Kidney capillary endothelial cell (primary cell): ENCODE measurements around the gene TTC39A.

ENCODE experiments used
- DNase-seq: peaks from one replicate; pipeline ENCODE4 v3.0.0-alpha.2; 2018; ENCODE audit warnings: low spot score

The TTC39A gene

DNA sequence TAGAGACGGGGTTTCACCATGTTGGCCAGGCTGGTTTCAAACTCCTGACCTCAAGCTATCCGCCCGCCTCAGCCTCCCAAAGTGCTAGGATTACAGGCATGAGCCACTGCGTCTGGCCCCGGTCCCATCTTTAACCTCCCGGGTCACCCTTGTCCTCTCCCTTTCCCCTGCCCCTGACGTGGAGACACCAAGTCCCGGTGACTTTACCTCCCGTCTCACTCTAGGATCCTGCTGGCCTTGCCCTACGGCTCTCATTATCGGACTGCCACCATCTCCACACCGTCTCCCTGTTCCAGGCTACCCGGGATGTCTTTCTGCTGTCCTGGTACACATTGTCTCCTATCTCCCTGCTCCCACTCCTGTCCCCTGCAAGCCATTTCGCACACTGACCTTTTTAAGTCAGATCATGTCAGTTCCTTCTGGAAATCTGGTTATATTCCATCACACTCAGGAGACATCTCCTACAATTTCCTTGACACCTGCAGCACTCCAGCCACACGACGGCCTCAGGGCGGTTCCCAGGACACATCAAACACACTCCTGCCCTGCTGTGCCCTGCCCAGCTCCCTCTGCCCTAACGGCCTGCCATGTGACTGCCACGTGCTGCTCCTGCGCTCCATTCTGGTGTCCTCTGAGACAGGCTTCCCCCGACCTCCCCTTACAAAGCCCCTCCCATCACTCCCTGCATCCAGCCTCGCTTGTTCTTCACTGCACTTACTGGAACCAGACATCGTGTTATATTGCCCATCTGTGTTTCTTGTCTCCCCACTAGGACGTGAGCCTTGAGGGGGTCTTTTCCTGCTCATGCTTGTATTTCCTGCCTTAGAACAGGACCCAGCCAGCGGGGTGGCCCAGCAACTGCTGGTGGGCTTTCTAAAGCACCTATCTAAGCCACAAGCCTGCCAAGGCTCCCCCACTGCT, 32.7 kb downstream of the TTC39A start:
- DNase-seq, result no peak

DNA sequence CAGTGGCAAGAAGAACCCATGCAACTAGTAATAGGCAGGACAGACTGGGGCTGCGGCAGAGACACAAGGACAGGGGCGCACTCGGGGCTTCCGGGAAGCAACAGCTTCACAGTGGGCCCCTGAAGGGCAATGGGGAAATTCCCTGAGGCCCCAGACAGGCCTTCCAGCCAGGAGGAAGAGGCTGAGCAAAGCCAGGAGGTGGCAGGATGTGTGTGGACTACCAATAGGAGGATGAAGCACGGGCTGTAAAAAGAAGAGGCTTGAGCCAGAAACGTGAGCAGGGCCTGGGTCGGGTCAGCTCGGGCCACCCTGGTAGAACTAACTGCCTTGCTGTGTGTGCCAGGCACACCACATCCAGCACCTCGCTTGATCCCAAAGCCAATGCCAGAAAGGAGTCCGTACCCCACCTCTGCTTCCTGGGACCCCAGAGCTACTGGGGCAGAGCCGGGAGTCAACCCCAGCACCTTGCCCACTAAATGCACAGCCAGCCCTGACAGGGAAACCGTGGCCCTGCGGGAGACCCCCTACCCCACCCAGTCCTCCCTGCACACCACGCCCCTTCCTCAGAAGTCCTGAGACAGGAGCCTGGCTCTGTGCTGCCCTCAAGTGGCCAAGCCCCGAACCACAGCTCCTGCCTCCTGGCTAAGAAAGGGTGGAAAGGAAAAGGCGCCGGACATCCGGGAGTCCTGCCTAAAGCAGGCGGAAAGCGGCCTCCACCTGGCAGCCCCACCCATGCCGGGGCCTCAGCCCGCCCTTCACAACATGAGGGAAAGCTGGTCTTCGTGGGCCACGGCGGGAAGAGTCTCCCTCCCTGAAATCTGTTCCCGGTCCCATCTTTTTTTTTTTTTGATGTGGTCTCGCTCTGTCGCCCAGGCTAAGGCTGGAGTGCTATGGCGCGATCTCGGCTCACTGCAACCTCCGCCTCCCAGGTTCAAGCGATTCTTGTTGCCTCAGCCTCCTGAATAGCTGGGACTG, 33.7 kb downstream of the TTC39A start:
- DNase-seq, result peak; percentile 75

DNA sequence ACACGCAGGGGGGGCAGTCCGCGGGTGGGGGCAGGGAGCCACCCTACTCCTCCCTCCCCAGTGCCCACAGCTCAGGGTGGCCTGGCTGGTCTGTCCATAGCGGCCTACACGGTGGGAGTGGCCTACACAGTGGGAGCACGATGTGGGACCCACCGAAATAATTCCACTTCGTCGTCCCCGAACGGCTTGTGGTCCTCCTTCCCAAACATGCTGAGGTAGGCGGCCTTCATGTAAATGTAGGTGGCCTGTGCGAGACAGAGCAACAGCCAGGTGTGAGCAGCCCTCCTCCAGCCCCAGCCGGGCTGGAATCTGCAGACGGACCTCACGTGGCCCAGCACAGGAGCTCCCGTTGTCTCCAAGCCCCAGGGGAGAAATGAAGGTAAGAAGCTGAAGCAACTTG, 34.4 kb downstream of the TTC39A start:
- DNase-seq, result no peak

DNA sequence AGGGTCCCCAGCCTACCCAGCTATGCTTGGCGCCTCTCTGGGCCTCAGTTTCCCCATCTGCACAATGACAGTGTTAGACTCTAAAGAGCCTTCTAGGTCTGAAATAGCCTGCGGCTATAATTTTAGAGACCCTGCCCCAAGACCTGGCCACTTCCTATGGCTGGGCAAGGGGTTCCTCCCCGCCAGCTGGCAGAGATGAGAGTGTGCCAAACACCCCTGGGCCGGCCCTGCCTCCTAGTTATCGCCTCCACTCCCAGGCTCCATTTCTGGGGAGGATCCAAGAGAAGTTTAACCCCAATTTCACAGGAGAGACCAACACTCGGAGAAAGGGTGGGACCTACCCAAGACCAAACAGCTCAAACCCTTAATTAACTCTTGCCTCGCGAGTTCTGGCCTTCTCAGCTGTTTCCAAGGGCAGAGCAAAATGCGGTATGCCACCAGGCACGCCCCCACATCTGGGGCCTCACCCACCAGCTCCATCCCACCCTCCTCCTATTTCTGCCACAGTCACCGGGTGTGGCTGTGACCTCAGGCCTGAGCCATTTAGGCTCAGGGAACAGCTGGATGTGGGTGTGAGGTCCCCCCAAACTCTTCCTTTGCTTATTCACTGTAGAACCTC, 35.7 kb downstream of the TTC39A start:
- DNase-seq, result no peak

DNA sequence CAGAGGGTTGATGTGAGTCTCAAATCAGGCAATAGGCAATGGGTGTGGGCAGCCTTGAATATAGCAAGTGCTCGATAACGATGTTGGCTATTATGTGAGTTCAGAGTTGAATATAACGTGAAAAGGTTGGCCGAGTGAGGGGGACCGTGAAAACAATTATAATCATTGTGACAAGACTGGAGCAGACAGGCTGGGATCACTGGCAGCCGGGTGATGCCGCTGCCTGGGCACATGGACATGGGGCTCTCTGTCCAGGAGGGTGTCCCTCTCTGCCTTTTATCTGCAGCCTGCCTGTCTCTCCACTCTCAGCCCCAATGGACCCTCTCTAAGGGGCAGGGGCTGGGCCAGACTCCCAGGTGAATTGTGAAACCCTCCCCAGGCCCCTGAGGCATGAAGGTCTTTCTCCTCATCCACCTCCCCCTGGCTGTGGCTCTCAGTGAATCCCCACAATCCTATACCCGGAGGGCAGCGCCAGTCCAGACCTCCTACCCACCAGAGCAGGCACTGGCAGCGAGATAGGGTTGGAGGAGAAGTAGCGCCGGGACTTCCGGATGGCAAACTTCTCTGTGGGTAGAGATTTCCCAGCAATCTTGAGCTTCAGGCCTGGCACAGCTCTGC, 36.4 kb downstream of the TTC39A start:
- DNase-seq, result no peak

DNA sequence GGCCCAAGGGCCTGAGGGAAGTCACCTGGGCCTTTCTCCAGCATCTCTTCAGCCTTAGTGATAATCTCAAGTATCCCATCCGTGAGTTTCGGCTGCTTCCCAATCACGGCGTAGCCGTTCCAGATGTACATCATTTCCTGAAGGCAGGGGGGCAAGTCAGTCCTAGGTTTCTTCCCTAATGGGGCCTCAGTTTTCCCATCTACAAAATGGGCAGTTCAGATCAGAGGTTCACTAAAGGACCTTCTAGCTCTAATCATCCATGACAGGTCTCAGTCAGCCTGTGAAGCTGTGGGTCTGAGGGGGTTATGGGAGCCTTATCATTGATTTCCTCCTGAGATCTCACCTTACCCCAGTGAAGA, 39.9 kb downstream of the TTC39A start:
- DNase-seq, result no peak

DNA sequence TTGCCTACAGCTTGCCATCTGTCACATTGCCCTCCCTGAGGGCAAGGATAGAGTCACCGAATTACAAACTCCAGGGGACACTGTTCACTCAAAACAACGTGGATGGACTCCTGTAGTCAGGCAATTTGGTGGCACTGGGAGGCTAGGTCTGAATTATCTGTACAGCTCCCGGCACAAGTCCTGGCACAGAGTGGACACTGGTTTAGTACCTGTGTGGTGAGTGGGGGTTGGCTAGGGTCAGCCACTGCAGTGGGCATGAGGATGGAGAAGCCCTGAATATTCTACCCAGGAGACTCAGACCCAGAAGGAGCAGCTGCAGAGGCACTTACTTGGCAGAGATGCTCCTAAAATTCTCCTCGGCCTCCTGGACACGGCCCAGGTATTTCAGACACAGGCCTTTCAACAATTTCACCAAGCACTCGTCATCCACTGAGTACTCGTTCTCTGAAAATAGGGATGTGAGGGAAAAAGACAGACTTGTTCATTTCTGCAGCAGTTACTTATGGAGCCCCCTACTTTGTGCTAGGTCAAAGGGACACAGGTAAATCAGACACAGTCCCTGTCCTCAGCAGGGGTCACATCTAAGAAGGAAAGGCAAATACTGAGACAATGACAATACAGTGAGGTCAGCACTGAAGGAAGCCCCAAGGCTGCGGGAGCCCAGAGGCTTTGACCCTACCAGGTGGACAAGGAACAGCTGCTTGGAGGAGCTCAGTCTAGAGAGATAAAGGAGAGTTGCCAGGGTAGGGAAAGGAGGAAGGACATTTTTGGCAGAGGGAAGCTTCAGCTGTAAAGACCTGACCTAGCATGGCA, 40.5 kb downstream of the TTC39A start:
- no peak for DNase-seq

DNA sequence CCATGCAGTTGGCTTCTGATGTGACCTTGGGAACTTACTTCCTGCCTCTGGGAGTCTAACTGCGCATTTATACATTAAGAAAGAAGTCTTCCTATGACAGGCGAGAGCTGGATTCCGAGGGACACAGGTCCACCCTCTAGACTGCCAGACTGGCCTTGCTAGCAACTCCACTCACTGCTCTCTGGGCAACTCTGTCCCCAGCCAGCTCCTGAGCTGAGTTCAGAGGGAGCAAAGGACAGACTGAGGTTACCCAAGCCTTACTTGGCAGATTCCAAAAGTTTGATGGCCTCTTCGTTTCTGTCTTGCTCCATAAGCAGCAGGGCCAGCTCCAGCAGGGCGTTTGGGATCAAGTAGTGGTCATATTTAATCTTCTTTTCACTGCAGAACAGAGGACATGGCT, 41.8 kb downstream of the TTC39A start:
- DNase-seq, result no peak

DNA sequence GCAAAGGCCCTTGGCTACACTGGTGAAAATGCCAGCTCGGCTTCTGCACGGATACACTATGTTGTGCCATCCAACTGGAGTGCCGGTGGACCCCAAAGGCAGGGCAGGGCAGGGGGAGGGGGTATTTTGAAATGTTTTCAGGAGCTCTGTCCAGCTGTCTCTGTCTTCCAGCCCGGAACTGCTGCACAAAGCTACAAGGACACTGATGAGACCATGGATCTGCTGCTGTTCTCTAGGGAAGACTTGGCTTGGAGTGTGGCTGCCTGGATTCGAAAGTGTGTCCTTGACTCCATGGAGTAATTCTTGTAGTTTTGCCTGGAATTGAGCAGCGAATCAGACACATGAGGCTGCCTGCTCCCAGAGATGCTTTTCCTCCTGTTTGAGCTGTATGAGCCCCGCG, 42.4 kb downstream of the TTC39A start:
- no peak for DNase-seq

DNA sequence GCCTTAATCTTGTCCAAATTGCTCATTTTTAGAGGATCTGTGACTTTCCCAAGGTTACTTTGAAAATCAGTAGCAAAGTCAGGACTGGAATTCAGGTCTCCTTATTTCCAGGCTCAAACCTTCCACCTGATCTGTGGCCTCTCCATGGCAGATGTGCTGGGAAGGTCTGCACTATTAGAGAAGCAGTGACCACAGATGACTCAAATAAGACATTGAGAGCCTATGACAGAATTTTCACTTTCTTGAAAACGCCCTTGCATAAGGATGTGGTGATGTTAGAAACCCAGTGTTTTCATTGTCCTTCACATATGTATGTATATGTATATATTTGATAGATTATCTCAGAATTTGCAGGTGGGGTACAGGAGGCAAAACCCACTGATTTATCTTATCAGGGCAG, 45.3 kb downstream of the TTC39A start:
- no peak for DNase-seq

DNA sequence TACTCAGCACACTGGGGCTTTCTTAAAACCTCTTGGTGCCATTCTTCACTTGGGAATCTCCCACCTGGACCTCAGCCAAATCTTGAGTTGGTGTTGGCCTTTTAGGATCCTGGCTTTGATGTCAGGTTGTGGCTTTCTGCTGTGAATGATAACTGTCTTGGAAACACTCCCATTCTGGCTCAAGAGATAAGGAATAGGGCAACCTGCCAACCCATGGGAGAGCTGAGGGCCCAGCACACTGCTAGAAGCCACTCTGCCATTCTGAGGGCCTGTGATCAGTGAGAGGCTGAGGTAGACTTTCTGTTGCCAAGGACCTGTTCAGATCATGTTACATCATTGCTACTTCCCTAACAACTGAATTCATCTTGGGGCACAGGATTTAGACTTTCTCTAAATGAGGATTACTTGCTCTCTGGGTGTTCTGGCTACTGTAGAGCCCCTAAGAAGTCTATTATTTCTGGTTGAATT, 45.8 kb downstream of the TTC39A start:
- DNase-seq, result no peak

DNA sequence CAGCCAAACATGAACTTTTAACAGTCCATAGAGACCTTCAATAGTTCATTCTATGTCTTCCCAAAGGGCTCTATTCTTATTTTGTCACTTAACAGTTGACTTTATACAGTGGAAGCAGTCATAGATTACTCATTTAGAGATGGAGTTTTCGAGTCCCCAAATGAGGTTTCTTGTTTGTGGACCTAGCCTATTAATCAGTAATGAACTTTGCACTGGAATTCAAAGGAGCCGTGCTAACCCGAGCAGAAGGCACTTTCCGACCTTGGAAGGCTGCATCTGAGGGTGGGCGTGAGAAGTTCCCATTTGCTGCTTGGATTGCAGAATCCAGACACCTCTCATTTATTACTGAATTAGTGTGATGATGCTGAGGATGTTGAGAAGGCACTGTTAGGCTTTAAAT, 46.4 kb downstream of the TTC39A start:
- no peak for DNase-seq

DNA sequence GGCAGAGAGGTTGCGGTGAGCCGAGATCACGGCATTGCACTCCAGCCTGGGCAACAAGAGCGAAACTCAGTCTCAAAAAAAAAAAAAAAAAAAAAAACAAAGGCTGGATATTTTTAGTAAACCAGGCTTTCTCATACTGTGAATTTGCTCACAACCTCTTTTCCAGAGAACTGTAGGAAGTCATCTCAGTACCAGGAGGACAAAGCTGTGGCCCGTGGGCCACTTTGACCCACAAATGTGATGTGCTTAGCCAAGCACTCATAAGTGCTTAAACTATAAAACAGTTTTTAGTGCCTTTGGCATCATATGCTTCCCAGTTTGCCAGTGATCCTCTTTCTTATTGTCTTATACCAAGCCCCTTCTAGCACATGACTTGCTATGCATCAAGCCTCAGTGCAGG, 47.8 kb downstream of the TTC39A start:
- no peak for DNase-seq

DNA sequence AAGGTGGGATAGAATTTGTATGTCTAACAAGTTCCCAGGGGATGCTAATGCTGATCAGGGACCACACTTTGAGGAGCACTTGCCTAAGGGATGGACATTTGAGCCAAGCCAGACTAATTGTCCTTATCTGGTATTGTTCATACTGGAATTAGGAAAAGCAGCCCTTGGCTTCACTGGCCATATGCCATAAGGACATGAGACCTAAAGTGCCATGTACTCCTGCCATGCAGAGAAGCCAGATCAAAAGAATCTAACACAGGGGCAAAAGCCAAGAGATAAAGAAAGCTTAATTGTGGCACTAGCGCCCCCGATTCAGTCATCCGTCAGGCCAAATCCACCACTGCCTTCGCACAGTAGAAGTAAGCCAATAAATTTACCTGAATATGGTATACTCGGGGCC, 48.6 kb downstream of the TTC39A start:
- no peak for DNase-seq

DNA sequence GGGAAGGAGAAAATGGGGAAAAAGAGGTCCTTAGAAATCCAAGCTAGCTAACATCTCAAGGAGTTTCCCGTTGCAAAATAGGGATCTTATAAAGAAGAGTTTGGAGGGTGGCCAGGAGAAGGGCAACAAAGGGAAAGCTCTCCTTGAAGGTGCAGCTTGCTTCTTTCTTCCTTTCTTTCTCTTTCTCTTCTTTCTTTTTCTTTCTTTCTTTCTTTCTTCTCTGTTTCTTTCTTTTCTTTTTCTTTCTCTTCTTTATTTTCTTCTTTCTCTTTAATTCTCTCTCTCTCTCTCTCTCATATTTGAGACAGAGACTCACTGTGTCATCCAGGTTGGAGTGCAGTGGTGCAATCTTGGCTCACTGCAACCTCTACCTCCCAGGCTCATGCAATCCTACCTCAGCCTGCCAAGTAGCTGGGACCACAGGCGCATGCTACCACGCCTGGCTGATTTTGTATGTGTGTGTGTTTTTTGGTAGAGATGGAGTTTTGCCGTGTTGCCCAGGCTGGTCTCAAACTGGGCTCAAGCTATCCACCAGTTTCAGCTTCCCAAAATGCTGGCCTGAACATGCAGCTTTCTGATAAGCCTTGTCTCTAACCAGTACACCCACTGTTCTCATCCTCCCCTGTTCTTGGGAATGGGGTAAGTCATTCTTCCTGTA, 49.9 kb downstream of the TTC39A start:
- no peak for DNase-seq

DNA sequence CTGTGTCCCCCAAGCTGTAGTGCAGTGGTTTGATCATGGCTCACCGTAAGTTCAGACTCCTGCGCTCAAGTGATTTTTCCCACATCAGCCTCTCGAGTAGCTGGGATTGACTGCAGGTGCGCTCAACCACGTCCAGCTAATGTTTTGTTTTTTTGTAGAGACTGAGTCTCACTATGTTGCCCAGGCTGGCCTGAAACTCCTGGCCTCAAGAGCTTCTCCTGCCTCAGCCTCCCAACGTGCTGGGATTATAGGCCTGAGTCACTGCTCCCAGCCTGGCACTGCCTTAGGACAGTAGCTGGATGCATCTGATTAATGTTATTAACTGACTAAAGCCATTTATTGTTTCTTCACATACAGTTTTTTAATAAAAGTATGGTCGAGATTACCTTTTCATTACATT, 54.1 kb downstream of the TTC39A start:
- DNase-seq, result no peak

DNA sequence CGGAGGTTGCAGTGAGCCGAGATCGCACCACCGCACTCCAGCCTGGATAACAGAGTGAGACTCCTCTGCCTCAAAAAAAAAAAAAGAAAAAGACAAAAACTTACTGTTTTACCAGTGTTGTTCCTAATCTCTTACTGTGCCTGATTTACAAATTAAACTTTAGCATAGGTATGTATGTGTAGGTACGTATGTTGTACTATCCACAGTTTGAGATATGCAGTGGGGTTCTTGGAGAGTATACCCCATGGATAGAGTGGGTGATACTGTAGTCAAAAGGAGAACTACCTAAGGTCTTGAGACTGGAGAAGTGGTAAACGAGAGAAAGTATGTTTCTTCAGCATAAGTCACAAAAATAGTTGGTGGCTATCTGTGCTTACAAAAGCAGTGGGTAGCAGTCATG, 55.7 kb downstream of the TTC39A start:
- DNase-seq, result no peak

DNA sequence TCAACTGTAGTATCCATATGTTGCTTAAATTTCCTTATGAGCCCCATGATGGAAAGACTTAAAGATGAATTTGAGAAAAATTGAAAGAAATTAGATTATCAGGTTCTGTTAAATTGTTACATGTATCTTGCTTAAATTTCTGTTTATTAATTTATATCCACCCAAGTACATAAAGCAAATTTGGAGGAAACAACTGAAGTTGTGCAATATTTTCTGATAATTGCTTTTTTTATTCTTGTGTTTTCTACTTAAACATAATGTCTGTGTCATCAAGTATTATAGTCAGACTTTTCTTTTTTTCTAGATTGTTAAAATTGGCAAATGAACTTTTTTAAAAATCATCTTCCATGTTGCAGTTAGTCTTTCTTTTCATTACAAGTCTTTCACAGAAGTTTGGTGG, 57.4 kb downstream of the TTC39A start:
- DNase-seq, result no peak

DNA sequence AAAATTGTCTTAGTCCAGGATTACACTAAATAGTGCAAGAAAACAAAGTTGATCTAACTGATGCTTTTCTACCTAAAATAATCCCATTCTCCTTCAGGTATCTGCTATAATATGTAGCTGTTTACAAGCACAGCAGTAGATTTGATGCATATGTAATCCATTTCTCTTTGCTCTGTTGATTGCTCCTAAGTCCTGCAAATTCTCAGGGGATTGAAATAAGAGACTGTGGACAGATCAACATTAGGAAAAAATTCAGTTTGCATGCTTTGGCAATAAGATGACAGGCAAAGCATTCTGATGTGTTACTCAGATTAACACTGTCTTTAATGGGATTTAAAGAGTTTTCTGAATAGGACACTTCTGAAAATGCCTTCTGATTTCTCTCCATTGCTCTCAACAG, 59.6 kb downstream of the TTC39A start:
- DNase-seq, result no peak

DNA sequence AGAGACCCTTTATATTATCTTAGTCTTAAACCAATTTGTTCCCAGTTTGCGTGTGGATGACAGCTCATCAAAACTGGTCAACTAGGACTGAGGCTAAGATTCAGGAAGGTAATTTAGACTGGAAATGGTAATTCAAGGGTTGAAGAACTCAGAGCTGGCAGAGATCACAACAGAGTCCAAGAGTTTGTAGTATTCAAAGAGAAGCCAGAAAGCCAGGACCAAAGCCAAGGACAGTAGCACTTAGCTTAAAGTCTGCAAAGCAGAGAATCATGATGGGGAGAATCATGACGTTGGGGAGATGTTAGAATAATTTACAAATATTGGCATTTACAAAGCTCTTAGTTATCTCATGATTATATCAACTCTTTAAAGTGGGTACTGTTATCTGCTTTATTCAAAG, 61.7 kb downstream of the TTC39A start:
- no peak for DNase-seq

DNA sequence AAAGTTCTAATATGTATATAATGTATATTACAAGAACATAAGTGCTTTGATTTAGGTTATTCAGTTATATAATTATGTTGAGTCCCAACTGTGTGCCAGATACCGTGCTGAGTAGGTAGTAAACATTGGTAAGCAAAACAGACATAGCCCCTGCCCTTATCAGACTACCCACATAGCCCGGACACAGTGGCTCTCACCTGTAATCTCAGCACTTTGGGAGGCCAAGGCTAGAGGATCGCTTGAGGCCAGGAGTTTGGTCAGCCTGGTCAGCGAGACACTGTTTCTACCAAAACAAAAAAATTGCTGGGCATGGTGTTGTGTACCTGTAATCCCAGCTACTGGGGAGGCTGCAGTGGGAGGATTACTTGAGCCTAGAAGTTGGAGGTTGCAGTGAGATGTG, 63.6 kb downstream of the TTC39A start:
- no peak for DNase-seq
